ENCODE data around the gene FASN. TPM values are rescaled to one million over a fixed set of nuclear protein-coding genes. Genes with fewer than 3 reads are reported as not detected.
"Not testable (repeated sequence)": the region's sequence is repeated elsewhere in the genome, so short reads cannot be mapped to it uniquely, and the experiment has no call there.

Gene FASN
- total and polyA plus RNA-seq, 2 of the 4 experiments (the other 2 are of a cell fraction) = 12.4 to 56.0 TPM

- H4K8ac ChIP-seq (ENCODE audit: low read depth in 2 of 2, low read length in 2 of 2); H4K5ac ChIP-seq (ENCODE audit: low read depth, low read length); H2AFZ ChIP-seq (replicated peaks; ENCODE audit: low read length, poor library complexity); H2BK20ac ChIP-seq (ENCODE audit: low read depth, low read length); H2AK9ac ChIP-seq (replicated peaks; ENCODE audit: low read depth, low read length, poor library complexity); H3K27me3 ChIP-seq (ENCODE audit: control insufficient read depth, insufficient read depth, low read length); dilution Hi-C loops (cut with HindIII; ENCODE audit: low sequenced_read_pairs, unreplicated experiment); H2BK5ac ChIP-seq (ENCODE audit: low read depth, low read length, poor library complexity, severe bottlenecking); H3K9me1 ChIP-seq (ENCODE audit: insufficient read depth, low read length); H3K9ac ChIP-seq (ENCODE audit: low read depth, low read length); intact Hi-C loops (cut with micrococcal nuclease); H3K27ac ChIP-seq (ENCODE audit: insufficient read depth, low read length); H3K4me1 ChIP-seq (ENCODE audit: control insufficient read depth, insufficient read depth, low read length); H3K4ac ChIP-seq (ENCODE audit: low read depth, low read length); ATAC-seq (ENCODE audit: low read depth); H3K4me2 ChIP-seq (ENCODE audit: low read depth, low read length); H2BK120ac ChIP-seq (ENCODE audit: low read depth, low read length); H2AK5ac ChIP-seq (ENCODE audit: low read depth, low read length); H3K36me3 ChIP-seq (ENCODE audit: control insufficient read depth, insufficient read depth, low read length); H3K18ac ChIP-seq (ENCODE audit: low read depth, low read length); H3K4me3 ChIP-seq (ENCODE audit: insufficient read depth, low read depth, low read length); H3K79me1 ChIP-seq (ENCODE audit: low read depth in 1 of 2, low read length in 2 of 2); in situ Hi-C loops (cut with MboI; ENCODE audit: low sequenced_read_pairs); H3K23ac ChIP-seq (ENCODE audit: low read depth, low read length); CTCF ChIA-PET; H3K9me3 ChIP-seq (ENCODE audit: control insufficient read depth, insufficient read depth, low read length); H3K14ac ChIP-seq (replicated peaks; ENCODE audit: low read depth, low read length); H4K20me1 ChIP-seq (ENCODE audit: insufficient read depth, low read length); H3K56ac ChIP-seq (ENCODE audit: extremely low read depth, insufficient read depth, low read length); BruUV-seq (replicated peaks); DNase-seq; H2BK15ac ChIP-seq (ENCODE audit: low read depth, low read length); POLR2A ChIA-PET (ENCODE audit: unreplicated experiment); H4K91ac ChIP-seq (ENCODE audit: insufficient read depth, low read depth, low read length): not testable (repeated sequence)
- 91% methylated on average over 8 of the region's 10 CpGs; no CpG with 5 or more reads in 1 of the 2 experiments for WGBS, 2 experiments (ENCODE audit: extremely low coverage in 2 of 2, insufficient read length in 1 of 2)
Observed at GRCh38 chr17:82139961-82140360, 41.9 kb upstream of the FASN start.
